NCI-H69 (cell line): ENCODE measurements around the gene KIF5B.

Experiments used
- DNase-seq: peaks from one replicate; lab custom pipeline; 2025; lab: John Stamatoyannopoulos, UW

The KIF5B gene

GRCh38 chr10:31961277-31962074, 94.7 kb downstream of the KIF5B start:
- peak; percentile 81 for DNase-seq

- no peak for DNase-seq
These were observed 96.6 kb downstream of the KIF5B start for GRCh38 chr10:31959461-31960173.
